Skin of body (tissue), 2 donors: ENCODE results near the gene OSTC. TPM values are rescaled to one million over a fixed set of nuclear protein-coding genes. Genes with fewer than 3 reads are reported as not detected.
A peak's percentile ranks its signal among the peaks of the same experiment; 100 is the strongest.
"Not testable (repeated sequence)": the region's sequence is repeated elsewhere in the genome, so short reads cannot be mapped to it uniquely, and the experiment has no call there.

Experiments used
- DNase-seq: peaks from one replicate; lab custom pipeline; 2025; lab: John Stamatoyannopoulos, UW
- total RNA-seq: library from RNA; depleted of rRNA; stranded (reverse); fragments of >200 nt; gene quantifications from one replicate; pipeline ENCODE4 v1.2.3, GENCODE V29; 2014

The OSTC gene
- total RNA-seq, 1 donor from 2014 or later: 108 TPM

DNA sequence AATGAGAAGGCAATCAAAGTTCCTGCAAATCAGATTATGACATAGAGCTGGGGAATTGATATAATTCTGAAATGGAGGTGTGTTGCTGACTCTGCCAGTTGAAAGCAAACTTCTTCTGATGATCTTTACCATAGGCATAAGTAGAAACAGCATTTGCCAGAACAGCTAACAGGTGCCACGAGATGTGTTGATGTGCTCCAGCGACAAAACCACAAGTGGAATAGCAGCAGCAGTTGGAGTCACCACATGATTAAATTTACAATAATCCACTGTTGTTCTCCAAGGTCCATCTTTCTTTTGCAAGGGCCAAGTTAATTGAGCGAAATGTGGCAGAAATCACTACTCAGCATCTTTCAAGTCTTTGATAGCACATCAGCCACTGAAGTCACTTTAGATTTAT, 3.7 kb upstream of the OSTC start:
- no peak for DNase-seq

DNA sequence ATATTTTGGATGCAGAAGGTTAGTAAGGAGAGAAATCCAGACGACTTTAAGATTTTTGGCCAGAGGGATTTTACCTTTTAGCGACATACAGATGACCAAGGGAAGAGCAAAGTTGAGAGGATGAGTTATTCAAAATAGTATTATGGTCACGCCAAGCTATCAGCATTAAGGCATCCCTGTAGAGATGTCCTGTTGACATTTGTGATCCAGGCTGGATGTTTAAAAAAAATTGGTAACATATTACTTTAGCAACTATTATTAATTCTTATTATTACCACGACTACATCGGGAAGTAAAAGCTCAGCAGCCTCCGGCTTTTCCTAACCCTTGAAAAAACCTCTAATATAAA, 562 bp upstream of the OSTC start:
- DNase-seq: no peak

DNA sequence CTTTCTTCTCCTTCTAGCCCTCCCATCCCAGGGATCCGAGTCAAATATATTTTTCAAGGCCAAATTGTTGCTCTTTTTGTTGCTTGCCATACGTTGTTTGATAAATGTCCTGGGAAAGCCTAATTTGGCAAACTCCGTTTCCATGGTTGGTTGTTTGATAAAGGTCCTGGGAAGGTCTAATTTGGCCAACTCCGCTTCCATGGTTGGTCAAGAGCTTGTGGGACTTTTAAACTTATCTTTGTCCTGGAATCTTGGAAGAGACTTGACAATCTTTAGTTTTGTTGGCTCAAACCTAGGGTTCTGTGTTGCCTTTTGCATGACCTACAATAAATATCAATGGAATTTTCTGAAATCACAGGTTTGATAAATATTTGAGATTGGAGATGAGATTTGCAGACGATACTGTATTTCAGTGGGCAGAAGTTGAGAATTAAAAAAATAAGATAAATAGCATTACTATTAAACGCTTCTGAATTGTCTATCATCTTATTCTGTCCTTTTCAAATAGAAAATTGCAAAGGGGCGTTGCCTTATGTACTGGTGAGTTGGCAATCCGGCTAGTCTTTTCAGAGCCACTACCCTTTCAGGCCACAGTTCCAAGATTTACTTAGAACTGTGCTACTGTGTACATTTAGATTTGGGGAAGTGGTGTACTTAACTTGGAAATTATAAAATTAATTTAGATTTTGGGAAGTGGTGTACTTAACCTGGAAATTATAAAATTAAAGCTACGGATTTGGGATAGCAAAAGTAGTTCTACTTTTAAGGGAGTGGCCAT, 804 bp downstream of the OSTC start:
- peak; percentile 35 for DNase-seq

DNA sequence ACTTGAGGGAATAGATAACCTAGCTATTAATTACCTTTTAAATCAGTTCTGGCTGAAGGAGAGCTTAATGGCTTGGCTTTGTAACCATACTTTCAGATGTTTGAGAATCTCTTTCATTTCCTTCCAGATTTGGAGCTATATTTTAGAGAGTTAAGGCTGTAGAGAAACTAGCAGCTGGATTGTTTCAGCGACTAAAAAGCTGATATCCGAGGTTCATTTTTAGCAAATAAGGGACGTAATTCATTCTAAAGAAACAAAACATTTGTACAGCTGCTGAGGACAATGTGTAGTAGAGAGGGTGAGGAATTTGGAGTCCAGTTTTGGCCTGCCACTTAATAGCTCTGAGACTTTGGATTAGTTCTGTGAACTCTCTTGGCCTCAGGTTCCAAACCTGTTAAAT, 12.2 kb downstream of the OSTC start:
- no peak for DNase-seq

GRCh38 chr4:108674356-108674977, 24.1 kb downstream of the OSTC start:
- DNase-seq: no peak

- no peak for DNase-seq
Observed at GRCh38 chr4:108681321-108681809, 31.0 kb downstream of the OSTC start.

DNA sequence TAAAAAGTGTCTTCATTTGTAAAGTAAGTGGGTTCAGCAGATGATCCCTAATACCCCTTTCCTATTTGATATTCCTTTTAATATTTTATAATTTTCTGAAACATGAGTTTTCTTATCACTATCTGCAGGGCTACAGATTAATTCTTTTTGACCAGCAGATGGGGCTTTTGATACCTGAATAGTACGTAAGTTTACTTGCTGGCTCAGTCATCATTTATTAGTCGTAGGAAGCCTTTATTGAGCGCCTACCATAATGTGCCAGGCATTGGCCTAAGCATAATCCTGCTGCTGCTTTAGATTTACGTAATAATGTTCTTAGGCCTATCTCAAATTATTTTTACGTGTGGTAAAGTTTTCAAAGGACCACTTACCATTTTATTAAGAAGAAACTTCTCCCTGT, 33.1 kb downstream of the OSTC start:
- no peak for DNase-seq

DNA sequence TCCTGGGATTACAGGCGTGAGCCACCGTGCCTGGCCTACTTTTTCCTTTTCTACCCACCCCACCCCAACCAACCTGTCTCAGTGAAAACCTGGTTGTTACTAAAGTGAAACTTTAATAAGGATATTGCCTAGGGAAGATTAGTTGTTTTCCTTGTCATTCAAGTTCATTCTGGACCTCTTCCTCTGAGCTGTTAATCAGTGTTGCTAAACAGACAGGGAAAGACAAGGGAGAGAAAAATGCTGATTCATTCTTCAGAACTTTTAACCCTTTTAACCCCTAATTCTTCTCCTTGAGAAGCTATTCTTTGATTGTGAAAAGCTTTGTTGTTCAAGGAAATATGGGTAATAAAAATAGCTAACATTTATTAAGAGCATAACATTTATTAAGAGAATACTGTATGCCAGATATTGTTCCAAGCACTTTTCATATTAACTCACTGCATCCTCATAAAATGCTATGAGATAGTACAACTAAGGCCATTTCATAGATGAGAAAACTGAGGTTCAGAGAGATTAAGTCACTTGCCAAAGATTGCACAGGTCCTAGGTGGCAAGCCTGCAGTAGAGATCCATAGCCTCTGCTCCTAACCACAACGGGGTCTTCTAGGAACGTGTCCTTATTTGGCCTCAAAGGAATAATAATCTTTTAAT, 34.8 kb downstream of the OSTC start:
- no peak for DNase-seq

- DNase-seq: no peak
Observed at GRCh38 chr4:108690738-108691137, 40.3 kb downstream of the OSTC start.

- DNase-seq: no peak
Observed at GRCh38 chr4:108693211-108693610, 42.8 kb downstream of the OSTC start.

DNA sequence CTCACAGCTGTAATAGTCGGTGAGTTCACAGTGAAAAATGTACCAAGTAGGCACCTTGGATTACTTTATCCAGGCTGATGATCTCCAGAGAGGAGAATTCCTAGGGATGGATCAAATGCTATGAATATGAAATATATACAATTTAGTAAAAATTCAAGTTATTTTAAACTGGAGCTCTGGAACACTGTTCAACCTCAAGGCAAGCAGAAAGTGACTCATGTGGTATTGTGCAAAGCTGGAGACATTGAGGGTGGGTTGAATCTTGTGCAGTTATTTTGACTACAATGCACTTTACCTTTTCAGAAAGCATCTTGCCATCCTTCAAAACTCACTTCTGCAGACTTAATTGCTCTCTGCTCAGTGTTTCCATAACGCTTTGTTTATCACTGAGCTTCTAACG, 43.4 kb downstream of the OSTC start:
- DNase-seq: no peak

GRCh38 chr4:108694423-108694822, 44.0 kb downstream of the OSTC start:
- DNase-seq: no peak

- no peak for DNase-seq
Observed at GRCh38 chr4:108695062-108695461, 44.7 kb downstream of the OSTC start.

- DNase-seq: no peak
Observed at GRCh38 chr4:108696160-108696559, 45.8 kb downstream of the OSTC start.

- no peak for DNase-seq
Observed at GRCh38 chr4:108700081-108700757, 49.8 kb downstream of the OSTC start.

- no peak for DNase-seq
Observed at GRCh38 chr4:108702960-108703359, 52.6 kb downstream of the OSTC start.

DNA sequence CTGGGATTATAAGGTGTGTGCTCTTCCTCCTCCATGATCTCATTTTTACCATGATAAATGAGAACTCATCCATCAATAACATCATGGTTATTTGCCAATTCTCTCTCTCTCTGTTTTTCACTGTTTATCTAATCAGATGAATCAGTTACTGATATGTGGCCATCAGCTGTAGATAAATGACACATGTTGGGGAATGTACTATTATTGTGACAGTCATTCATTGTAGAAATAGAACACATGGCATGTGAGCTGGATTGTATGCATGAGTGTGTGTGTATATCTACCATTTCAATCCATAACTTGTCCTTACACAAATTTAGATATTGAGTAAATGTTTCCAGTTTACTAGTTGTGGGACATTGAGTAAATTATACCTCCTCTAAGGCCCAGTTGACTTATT, 53.0 kb downstream of the OSTC start:
- DNase-seq: no peak

GRCh38 chr4:108703966-108704365, 53.6 kb downstream of the OSTC start:
- DNase-seq: no peak

- no peak for DNase-seq
Observed at GRCh38 chr4:108706289-108706688, 55.9 kb downstream of the OSTC start.

DNA sequence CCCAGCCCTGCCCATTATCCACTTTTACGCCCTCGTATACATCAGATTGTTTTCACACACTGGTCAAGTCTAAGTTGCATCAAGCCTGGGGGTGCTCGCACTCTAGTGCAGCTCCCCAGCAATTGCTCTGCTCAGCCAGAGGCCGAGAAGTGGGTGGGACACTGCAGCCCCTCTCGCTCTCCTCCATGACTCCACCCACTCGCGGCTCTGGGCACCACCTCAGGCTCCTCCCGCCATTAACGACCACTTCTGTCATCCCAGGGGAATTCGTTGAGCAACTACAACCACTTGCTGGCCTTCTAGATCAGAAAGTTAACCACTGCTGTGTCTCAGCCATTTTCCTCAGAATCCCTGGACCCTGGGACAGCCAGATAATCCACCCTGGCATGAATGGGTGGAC, 58.8 kb downstream of the OSTC start:
- no peak for DNase-seq

DNA sequence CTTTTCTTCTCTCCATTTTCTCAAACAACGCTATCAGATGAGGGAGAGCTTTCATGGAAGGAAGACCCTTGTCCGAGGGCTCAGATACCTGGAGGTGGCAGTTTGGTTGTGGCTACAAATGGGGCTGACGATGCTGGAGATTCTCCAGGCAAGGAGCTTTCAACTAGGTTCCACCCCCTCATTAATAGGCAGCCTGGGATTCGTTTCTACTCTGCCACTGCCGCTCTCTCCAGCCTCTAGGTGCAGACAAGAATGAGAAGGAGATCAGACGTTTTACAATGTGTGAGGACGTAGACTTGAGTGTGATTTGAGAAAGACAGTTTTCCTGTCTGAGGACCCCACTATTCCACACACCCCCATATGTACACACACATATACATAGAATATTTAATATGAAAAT, 59.3 kb downstream of the OSTC start:
- DNase-seq: no peak

- DNase-seq: not testable (repeated sequence)
Observed at GRCh38 chr4:108710578-108710977, 60.2 kb downstream of the OSTC start.
